ENCODE results near the gene ARHGEF10L.

The ARHGEF10L gene

GRCh38 chr1:17669866-17670451, 130.5 kb downstream of the ARHGEF10L start:
- no peak overlapping the region for H3K27ac ChIP-seq
- no peak for DNase-seq (ENCODE audit: low read depth, low spot score)

- no peak overlapping the region for H3K27ac ChIP-seq
- DNase-seq (ENCODE audit: low read depth, low spot score): no peak
Measured at GRCh38 chr1:17670587-17671313, 131.3 kb downstream of the ARHGEF10L start.

DNA sequence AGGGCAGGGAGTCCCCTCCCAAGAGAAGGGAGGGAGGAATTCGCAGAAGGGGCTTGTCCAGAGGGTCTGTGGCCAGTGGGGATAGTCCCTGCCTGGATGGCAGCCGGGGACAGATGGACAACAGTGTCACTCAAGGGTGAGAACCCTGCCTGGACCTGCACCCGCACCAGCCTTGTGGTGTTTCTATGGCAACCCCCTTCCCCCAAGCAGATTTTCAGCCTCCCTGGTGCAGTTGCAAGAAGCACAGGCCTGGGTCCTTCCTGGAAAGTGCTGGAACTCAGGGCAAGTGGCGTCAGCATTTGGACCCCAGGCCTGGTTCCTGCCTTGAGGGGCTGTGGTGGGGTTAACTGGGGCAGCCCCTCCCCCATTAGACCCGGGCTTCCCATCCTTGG, 131.8 kb downstream of the ARHGEF10L start:
- H3K27ac ChIP-seq: no peak overlapping the region
- DNase-seq (ENCODE audit: low read depth, low spot score): no peak

- no peak for DNase-seq (ENCODE audit: low read depth, low spot score)
- no peak overlapping the region for H3K27ac ChIP-seq
Measured at GRCh38 chr1:17671741-17672140, 132.2 kb downstream of the ARHGEF10L start.

DNA sequence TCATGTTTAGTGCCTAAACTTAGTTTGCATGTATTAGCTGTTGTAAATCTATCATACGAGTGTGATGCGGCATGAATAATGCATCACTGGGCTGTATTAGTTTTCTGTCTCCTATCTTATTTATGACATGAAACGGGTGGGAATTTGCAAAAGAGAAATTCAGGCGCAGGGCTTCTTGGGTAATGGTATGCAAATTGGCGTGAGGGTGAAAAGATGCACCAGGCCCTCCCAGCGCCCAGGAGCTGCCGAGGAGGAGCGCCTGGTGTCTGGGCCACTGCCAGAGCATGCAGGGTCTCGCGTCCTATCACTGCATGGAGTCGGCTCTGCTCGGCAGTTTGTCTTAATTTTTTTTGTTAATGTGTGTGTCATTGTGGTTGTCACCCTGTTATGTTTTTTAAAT, 132.7 kb downstream of the ARHGEF10L start:
- DNase-seq (ENCODE audit: low read depth, low spot score): no peak
- H3K27ac ChIP-seq: no peak overlapping the region

- no peak overlapping the region for H3K27ac ChIP-seq
- no peak for DNase-seq (ENCODE audit: low read depth, low spot score)
Measured at GRCh38 chr1:17673329-17674072, 134.0 kb downstream of the ARHGEF10L start.

DNA sequence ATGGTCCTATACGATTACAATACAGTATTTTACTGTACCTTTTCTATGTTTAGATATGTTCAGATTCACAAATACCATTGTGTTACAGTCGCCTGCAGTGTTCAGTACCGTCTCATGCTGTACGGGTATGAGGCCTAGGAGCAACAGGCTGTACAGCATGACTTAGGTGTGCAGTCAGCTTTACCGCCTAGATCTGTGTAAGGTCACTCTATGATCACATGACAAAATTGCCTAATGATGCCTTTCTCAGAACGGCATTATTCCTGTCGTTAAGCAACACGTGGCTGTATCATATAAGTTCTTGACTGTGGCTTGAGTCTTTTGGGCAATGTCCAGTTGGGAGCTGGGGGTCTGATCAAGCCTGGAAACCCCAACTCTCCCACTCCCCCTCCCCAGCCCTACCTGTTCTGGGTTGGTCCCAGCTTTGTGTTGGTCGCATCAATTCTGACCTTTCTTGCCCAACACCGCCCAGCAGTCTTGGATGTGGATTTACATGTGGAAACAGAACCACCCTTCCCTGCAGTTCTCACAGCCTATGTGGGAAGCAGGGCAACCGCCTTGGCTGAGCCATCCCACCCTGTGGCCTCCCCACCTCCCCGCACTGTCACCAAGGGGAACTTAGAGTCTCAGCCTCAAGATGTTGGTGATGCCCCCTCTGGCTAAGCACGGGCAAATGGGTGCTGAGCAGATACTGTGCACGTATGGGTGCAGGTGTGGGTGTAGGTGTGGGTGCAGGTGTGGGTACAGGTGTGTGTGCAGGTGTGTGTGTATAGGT, 135.4 kb downstream of the ARHGEF10L start:
- H3K27ac ChIP-seq: no peak overlapping the region
- DNase-seq (ENCODE audit: low read depth, low spot score): no peak

- no peak overlapping the region for H3K27ac ChIP-seq
- no peak for DNase-seq (ENCODE audit: low read depth, low spot score)
Measured at GRCh38 chr1:17675744-17676143, 136.2 kb downstream of the ARHGEF10L start.

DNA sequence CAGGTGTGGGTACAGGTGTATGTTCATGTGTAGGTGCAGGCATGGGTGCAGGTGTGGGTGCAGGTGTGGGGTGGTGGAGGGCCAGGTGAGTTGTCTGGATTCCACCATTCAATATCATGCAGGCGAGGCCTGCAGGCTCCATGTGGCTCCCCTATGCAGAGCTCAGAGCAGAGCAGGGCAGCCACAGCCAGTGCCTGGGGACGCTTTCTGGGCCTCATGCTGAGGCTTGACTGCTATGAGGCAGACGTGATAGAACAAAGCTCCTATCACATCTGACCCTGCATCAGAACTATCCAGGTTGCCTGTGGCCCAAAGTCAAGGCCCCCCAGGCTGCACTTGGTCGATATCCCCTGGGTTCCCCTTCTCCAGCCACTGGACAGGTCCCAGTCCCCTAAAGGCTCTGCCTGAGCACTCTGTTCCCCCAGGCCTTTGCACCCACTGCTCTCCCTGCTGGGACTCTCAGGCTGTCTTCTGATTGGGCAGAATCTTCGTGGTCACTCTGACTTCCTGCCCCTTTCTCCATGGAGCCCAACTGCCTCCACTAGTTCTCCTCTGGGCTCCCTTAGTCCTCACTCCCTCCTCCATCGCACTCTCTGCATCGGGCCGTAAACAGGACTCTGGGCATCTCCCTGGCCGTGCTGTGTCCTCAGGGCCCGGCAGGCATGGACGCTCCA, 137.0 kb downstream of the ARHGEF10L start:
- DNase-seq (ENCODE audit: low read depth, low spot score): no peak
- no peak overlapping the region for H3K27ac ChIP-seq

DNA sequence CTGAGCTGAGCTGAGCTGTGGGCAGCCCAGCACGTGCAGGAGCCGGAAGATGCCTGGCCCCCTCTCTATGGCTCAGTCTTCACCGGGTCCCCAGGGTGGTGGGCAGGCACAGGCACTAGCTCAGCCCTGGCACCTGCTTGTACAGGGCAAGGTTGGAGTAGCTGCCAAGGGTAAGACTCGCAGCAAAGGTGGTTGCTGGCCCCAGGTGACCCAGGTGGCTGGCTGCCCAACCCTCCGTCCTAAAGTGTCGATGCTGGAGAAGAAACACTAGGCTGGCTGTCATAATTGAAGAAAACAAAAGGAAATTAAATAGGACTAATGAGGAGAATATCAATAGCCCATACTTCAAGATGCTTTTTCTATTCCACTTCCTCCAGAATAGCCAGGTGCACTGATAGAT, 138.5 kb downstream of the ARHGEF10L start:
- no peak for DNase-seq (ENCODE audit: low read depth, low spot score)
- no peak overlapping the region for H3K27ac ChIP-seq

- DNase-seq (ENCODE audit: low read depth, low spot score): no peak
- H3K27ac ChIP-seq: no peak overlapping the region
Measured at GRCh38 chr1:17679856-17680255, 140.4 kb downstream of the ARHGEF10L start.

DNA sequence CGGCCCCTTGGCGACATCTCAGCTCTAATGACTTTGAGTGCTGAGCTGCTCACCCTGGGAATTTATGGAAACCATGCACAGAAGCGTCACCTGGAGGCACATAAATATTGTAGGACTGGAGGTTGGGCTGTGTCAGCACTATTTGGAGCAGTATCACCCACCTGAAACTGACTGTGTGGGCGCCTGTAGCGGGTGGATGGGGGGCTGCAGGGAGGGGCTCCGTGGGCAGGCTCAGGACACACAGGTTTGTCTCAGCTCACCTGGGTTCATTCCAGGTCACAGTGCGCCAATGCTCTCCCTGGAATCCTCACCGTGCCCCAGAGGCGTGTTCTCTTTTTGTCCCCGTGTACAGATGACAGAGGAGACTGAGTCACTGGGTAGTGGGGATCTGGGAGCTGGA, 140.8 kb downstream of the ARHGEF10L start:
- no peak for DNase-seq (ENCODE audit: low read depth, low spot score)
- no peak overlapping the region for H3K27ac ChIP-seq

DNA sequence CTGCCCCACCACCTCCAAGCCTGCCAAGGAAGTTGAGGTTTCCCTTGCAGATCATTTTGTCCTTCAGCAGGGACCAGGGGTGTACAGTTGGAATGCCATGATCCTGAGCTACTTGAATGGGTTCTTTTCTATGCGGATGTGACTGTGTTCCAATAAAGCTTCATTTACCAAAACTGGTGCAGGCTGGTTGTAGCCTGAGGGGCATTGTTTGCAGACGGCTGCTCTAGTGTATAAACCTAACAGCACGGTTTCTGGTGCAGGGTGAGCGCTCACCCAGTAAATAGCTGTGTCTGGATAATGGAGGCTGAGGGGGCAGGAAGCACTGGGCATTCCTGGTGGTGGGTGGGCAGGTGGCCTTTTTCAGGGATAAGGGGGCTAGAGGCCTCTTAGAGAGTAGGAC, 142.9 kb downstream of the ARHGEF10L start:
- no peak for DNase-seq (ENCODE audit: low read depth, low spot score)
- H3K27ac ChIP-seq: no peak overlapping the region

DNA sequence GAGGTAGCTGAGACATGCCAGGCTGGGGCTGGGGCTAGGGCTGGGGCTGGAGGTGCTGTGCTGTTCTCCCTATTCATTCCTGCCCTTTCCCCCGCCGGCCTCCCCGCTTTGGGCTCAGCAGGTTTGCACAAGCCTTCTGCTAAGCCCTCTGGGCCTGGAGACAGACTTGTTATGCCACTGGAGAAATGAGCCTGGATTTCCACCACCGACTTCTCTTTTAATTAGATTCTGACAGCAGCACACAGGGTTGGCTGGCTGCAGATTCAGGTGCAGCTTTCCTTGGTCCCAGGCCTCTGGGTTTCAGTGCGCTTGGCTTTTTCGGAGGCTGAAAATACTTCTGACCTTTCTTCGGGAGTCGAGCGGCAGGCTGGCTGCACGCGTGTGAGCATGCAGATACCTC, 144.1 kb downstream of the ARHGEF10L start:
- H3K27ac ChIP-seq: no peak overlapping the region
- peak; percentile 5 for DNase-seq (ENCODE audit: low read depth, low spot score)

DNA sequence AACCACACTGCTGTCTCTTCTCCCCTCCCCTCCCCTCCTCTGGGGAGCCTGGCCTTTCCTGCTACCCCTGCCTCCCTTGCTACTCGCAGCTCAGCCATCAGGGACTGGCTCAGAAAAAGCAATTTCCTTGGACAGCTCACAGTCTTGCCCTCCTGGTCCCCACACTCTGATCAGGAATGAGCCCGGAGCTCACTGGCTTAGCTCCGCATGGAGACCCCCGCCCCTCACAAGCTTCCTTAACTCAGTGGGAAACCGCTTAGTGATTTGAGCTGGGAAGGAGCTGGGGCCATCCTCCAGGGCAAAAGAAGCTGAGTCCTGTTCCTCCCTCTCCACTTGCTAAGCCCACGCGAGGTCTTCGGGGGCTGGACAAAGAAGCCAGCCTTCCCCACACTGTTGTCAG, 145.3 kb downstream of the ARHGEF10L start:
- no peak overlapping the region for H3K27ac ChIP-seq
- DNase-seq (ENCODE audit: low read depth, low spot score): no peak

DNA sequence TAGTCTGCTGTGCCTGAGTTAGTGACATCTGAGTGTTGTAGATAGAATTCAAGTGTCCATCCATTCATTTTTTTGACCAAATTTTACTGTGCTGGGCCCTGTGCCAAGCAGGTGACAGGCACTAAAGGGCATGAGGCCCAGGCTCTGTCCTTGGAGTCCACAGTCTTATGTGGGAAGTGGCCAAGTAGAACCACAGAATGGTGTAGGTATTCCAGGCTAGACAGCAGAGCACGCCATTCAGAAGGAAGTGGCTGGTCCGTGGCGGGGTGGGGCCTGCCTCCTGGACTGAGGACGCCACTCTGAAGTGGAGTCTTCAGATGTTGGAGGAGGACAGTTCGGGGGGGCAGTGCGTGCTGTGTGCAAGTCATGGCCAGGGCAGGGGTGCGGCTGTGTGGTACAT, 146.8 kb downstream of the ARHGEF10L start:
- no peak for DNase-seq (ENCODE audit: low read depth, low spot score)
- H3K27ac ChIP-seq: no peak overlapping the region

DNA sequence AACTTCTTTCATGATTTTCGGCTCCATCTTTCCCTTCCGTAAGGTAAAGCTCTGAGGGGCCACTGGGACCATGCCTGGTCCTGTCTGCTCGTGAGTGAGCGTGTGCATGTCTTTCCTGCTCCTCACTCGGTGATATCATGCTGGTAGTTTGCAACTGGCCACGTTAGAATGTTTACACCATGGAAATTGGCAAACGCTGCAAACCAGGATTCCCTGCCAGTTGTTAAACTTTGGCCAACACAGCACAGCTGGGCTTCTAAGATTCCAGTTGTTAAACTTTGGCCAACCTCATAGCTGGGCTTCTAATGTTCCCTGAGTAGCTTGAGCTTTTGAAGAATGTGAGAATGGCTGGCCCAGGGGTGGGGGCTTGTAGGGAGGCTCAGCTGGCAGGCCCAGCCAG, 147.6 kb downstream of the ARHGEF10L start:
- no peak for DNase-seq (ENCODE audit: low read depth, low spot score)
- H3K27ac ChIP-seq: no peak overlapping the region

GRCh38 chr1:17688217-17688810, 148.8 kb downstream of the ARHGEF10L start:
- no peak overlapping the region for H3K27ac ChIP-seq
- no peak for DNase-seq (ENCODE audit: low read depth, low spot score)

- no peak for DNase-seq (ENCODE audit: low read depth, low spot score)
- no peak overlapping the region for H3K27ac ChIP-seq
Measured at GRCh38 chr1:17689011-17689410, 149.5 kb downstream of the ARHGEF10L start.
